ENCODE results near the gene CADPS2. TPM values are rescaled to one million over a fixed set of nuclear protein-coding genes. Genes with fewer than 3 reads are reported as not detected.

Gene CADPS2
- total RNA-seq, 3 donors from 2014 or later (not counting 1 experiment from before 2014, with no cell fraction given), result not detected

DNA sequence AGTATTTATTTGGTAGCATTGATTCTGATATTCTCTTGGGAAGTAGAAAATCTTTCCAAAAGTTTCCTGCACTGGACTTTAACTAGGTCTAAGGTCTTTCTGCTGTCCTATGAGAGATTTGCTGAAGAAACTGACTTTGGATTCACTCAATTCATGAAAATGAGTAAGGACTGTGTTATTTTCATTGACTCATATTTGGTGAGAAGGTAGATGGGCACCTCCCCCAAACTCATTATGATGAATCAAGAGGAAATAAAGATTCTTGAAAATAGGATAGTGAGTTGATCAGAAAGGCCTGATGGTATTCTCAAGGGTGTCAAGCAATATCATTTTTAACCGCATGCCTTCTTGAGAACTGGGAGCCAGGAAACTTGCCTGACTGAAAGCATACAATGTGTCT is 297.6 kb downstream of the CADPS2 start:
- H3K4me1 ChIP-seq (ENCODE audit: control insufficient read depth, insufficient read depth, low read length), result no peaks in the 10 kb centered on the region
- no peaks in the 10 kb centered on the region for H3K27me3 ChIP-seq (ENCODE audit: control insufficient read depth, insufficient read depth, low read length)
- H3K4me3 Mint-ChIP-seq, result no peak overlapping the region
- peaks cover 2 to 7% of the 10 kb centered on the region in 2 donors for H3K9me3 Mint-ChIP-seq
- H3K27ac Mint-ChIP-seq, result no peak overlapping the region
- H3K9me3 ChIP-seq (ENCODE audit: control insufficient read depth, insufficient read depth, low read length), result no peaks in the 10 kb centered on the region
- H3K36me3 ChIP-seq (ENCODE audit: control insufficient read depth, insufficient read depth, low read length), result no peaks in the 10 kb centered on the region
- intact Hi-C loops (cut with micrococcal nuclease), result no loop called here
- DNase-seq (no peak), ATAC-seq (no peak)
- no peaks in the 10 kb centered on the region for H3K36me3 Mint-ChIP-seq
- WGBS (ENCODE audit: insufficient coverage), result 91% methylated on average over 1 of the region's 1 CpG
- no peaks in the 10 kb centered on the region for H3K4me1 Mint-ChIP-seq
- TF ChIP-seq, protein P1, sequence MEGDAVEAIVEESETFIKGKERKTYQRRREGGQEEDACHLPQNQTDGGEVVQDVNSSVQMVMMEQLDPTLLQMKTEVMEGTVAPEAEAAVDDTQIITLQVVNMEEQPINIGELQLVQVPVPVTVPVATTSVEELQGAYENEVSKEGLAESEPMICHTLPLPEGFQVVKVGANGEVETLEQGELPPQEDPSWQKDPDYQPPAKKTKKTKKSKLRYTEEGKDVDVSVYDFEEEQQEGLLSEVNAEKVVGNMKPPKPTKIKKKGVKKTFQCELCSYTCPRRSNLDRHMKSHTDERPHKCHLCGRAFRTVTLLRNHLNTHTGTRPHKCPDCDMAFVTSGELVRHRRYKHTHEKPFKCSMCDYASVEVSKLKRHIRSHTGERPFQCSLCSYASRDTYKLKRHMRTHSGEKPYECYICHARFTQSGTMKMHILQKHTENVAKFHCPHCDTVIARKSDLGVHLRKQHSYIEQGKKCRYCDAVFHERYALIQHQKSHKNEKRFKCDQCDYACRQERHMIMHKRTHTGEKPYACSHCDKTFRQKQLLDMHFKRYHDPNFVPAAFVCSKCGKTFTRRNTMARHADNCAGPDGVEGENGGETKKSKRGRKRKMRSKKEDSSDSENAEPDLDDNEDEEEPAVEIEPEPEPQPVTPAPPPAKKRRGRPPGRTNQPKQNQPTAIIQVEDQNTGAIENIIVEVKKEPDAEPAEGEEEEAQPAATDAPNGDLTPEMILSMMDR (IDR thresholded peaks at IDR 0.05), result no peak
- H3K27ac ChIP-seq (ENCODE audit: low read length), result no peak overlapping the region
- H3K4me3 ChIP-seq (ENCODE audit: low read length), result no peak overlapping the region
- no peaks in the 10 kb centered on the region for H3K27me3 Mint-ChIP-seq (ENCODE audit: low read depth in 2 of 2)

DNA sequence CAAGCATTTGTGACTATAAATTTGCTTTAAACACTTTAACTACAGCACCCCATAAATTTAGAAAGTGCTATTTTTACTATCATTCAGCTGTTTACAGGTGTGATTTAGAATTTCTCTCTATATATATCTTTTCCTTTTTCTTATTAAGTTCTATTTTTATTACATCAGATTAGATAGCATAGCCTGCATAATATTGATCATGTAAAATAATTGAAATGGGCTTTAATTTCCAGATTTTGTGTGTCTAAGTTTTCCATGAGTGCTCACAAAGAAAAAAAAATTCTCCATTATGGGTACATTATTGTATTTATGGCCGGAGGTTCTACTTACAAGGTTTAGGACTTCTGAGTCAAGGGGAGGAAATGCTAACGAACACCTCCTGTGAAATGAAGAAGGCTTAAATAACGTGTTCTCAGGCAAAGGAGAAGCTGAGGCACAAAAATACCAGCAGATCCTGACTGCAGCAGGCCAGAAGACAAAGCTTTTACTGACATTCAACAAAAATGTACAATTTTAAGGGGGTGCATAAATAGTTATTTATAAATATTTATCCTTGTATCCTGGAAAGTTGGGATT is 301.5 kb downstream of the CADPS2 start:
- no peak overlapping the region for H3K4me3 Mint-ChIP-seq

DNA sequence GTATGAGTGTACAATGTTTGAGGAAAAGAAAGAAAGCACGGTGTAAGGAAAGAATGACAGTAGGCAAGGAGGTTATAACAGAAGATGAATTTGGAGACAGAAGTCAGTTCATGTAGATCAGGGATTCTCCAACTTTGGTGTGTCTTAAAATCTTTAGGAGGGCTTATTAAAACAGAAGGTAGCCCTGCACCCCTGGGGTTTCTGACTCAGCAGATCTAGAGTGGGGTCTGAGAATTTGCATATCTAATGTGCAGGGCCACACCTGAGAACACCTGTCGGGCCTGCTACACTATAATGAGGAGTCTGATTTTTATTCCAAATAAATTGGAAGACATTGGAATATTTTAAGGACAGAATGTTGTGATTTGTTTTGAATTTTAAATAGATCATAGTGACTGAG is 307.9 kb downstream of the CADPS2 start:
- no peak for ATAC-seq
- no peak overlapping the region for H3K4me3 ChIP-seq (ENCODE audit: low read length)
- H3K9me3 ChIP-seq (ENCODE audit: control insufficient read depth, insufficient read depth, low read length), result no peaks in the 10 kb centered on the region
- H3K27me3 ChIP-seq (ENCODE audit: control insufficient read depth, insufficient read depth, low read length), result no peaks in the 10 kb centered on the region
- no peaks in the 10 kb centered on the region for H3K36me3 Mint-ChIP-seq
- WGBS (ENCODE audit: insufficient coverage), result 78% methylated on average over 2 of the region's 2 CpGs
- no peak overlapping the region for H3K4me3 Mint-ChIP-seq
- H3K27ac Mint-ChIP-seq, result no peak overlapping the region
- no peak for DNase-seq
- intact Hi-C loops (cut with micrococcal nuclease), result no loop called here
- no peaks in the 10 kb centered on the region for H3K4me1 Mint-ChIP-seq
- peaks cover 2 to 11% of the 10 kb centered on the region in 2 donors for H3K9me3 Mint-ChIP-seq
- H3K36me3 ChIP-seq (ENCODE audit: control insufficient read depth, insufficient read depth, low read length), result no peaks in the 10 kb centered on the region
- TF ChIP-seq, protein P1 (IDR thresholded peaks at IDR 0.05), result no peak
- no peaks in the 10 kb centered on the region for H3K4me1 ChIP-seq (ENCODE audit: control insufficient read depth, insufficient read depth, low read length)
- no peak overlapping the region for H3K27ac ChIP-seq (ENCODE audit: low read length)
- H3K27me3 Mint-ChIP-seq (ENCODE audit: low read depth in 2 of 2), result no peaks in the 10 kb centered on the region

More for the DNA sequence above, 301.5 kb downstream of the CADPS2 start:
- TF ChIP-seq, protein P1 (IDR thresholded peaks at IDR 0.05), result no peak
- H3K36me3 Mint-ChIP-seq, result no peaks in the 10 kb centered on the region
- H3K4me3 ChIP-seq (ENCODE audit: low read length), result no peak overlapping the region
- DNase-seq (no peak), ATAC-seq (no peak)
- H3K9me3 Mint-ChIP-seq, result peaks cover 0 to 7% of the 10 kb centered on the region in 2 donors
- no peaks in the 10 kb centered on the region for H3K27me3 Mint-ChIP-seq (ENCODE audit: low read depth in 2 of 2)
- H3K27ac ChIP-seq (ENCODE audit: low read length), result no peak overlapping the region
- no peaks in the 10 kb centered on the region for H3K4me1 ChIP-seq (ENCODE audit: control insufficient read depth, insufficient read depth, low read length)
- 57% methylated on average over 3 of the region's 3 CpGs for WGBS (ENCODE audit: insufficient coverage)
- no peaks in the 10 kb centered on the region for H3K9me3 ChIP-seq (ENCODE audit: control insufficient read depth, insufficient read depth, low read length)
- H3K4me1 Mint-ChIP-seq, result no peaks in the 10 kb centered on the region
- no peaks in the 10 kb centered on the region for H3K27me3 ChIP-seq (ENCODE audit: control insufficient read depth, insufficient read depth, low read length)
- no peak overlapping the region for H3K27ac Mint-ChIP-seq
- H3K36me3 ChIP-seq (ENCODE audit: control insufficient read depth, insufficient read depth, low read length), result no peaks in the 10 kb centered on the region
- intact Hi-C loops (cut with micrococcal nuclease), result no loop called here

DNA sequence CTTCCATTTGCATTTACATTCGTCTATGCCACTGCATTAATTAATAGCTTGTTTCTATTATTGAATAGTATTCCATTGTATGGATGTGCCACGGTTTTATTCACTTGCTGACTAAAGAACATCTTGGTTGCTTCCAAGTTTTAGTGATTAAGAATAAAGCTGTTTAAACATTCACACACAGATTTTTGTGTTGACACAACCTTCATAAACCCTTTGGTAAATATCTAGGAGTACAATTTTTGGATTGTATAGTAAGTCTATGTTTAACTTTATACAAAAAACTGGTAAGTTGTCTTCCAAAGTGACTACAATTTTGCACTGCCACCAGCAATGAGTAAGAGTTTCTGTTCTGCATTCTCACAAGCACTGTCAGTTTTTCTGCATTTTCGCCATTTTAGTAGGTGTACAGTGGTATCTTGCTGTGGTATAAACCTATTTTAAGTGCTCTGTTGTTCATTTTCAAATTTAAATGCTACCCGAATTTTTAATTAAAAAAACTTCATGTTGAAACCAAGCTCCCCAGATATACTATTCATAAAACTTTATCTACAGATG is 308.7 kb downstream of the CADPS2 start:
- Histone ChIP-seq H3K4me3 (ENCODE audit: low read length) (no peak overlapping the region), H3K27ac (ENCODE audit: low read length) (no peak overlapping the region), H3K9me3 (ENCODE audit: control insufficient read depth, insufficient read depth, low read length) (no peaks in the 10 kb centered on the region), H3K27me3 (ENCODE audit: control insufficient read depth, insufficient read depth, low read length) (no peaks in the 10 kb centered on the region), H3K36me3 (ENCODE audit: control insufficient read depth, insufficient read depth, low read length) (no peaks in the 10 kb centered on the region), H3K4me1 (ENCODE audit: control insufficient read depth, insufficient read depth, low read length) (no peaks in the 10 kb centered on the region)
- no peak overlapping the region for H3K4me3 Mint-ChIP-seq
- no peaks in the 10 kb centered on the region for H3K27me3 Mint-ChIP-seq (ENCODE audit: low read depth in 2 of 2)
- H3K4me1 Mint-ChIP-seq, result no peaks in the 10 kb centered on the region
- no peak for DNase-seq
- intact Hi-C loops (cut with micrococcal nuclease), result no loop called here
- H3K36me3 Mint-ChIP-seq, result no peaks in the 10 kb centered on the region
- TF ChIP-seq, protein P1 (IDR thresholded peaks at IDR 0.05), result no peak
- no peak for ATAC-seq
- no CpG with 5 or more reads among the region's 4 CpGs for WGBS (ENCODE audit: insufficient coverage)
- H3K9me3 Mint-ChIP-seq, result peaks cover 2 to 11% of the 10 kb centered on the region in 2 donors
- no peak overlapping the region for H3K27ac Mint-ChIP-seq
